T-helper 2 cell treated with Interferon-gamma antibody and Interleukin-4, amounts not matched to agents 5 μg/mL and 100 μg/mL, for 36 hours (primary cell): ENCODE results near the gene DNAI7.
A peak's percentile ranks its signal among the peaks of the same experiment; 100 is the strongest.

Experiments used
- DNase-seq: peaks from one replicate; pipeline ENCODE4 v3.0.0; 2021; ENCODE audit warnings: low spot score
- H3K27ac Mint-ChIP-seq: one replicate; pipeline ENCODE4 v1.8.0; 2021; ENCODE audit warnings: mild to moderate bottlenecking, mixed read lengths
- H3K27me3 Mint-ChIP-seq: one replicate; pipeline ENCODE4 v1.8.0; 2021; ENCODE audit warnings: low read depth, mixed read lengths
- H3K36me3 Mint-ChIP-seq: one replicate; pipeline ENCODE4 v1.8.0; 2021; ENCODE audit warnings: low read depth, mixed read lengths
- H3K4me1 Mint-ChIP-seq: one replicate; pipeline ENCODE4 v1.8.0; 2021; ENCODE audit warnings: low read depth, mixed read lengths
- H3K4me3 Mint-ChIP-seq: one replicate; pipeline ENCODE4 v1.8.0; 2022; ENCODE audit warnings: mild to moderate bottlenecking, moderate library complexity, mixed read lengths
- H3K9me3 Mint-ChIP-seq: one replicate; pipeline ENCODE4 v1.8.0; 2021; ENCODE audit warnings: mixed read lengths

Gene DNAI7

DNA sequence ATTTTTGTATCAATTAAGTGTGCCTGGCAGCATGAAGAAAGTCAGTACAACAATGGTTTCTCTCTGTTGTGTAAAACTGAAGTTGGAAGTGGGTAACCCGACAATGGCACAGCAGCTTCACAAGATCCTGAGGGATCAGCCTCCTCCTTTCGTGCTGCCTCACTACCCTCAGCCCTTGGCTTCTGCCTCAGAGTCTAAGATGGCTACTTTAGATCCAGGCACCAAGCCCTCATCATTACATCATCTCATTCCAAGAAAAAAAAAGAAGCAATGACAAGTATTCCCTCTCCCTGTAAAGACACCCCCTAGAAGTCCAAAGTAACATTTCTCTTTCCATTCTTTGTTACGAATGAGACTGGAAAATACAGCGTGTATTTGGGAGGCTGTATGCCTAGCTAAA, 92.6 kb downstream of the DNAI7 start:
- H3K36me3 Mint-ChIP-seq, result peaks cover 31% of the 10 kb centered on the region
- no peaks in the 10 kb centered on the region for H3K9me3 Mint-ChIP-seq
- no peak overlapping the region for H3K27ac Mint-ChIP-seq
- DNase-seq, result no peak
- no peaks in the 10 kb centered on the region for H3K4me1 Mint-ChIP-seq
- no peaks in the 10 kb centered on the region for H3K27me3 Mint-ChIP-seq
- H3K4me3 Mint-ChIP-seq, result no peak overlapping the region

DNA sequence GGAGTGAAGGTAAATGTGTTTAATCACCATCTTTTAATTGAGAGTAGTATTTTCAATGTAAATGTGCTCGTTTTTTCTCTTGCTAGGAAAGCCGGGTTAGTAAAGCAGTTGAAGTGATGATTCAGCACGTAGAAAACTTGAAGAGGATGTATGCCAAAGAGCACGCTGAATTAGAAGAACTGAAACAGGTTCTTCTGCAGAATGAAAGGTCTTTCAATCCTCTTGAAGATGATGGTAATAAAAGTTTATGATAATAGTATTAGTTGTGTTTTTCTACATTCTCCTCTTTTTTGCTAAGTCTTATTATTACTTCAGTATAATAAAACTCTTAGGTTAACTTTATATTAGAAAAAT, 93.9 kb downstream of the DNAI7 start:
- H3K27ac Mint-ChIP-seq, result no peak overlapping the region

DNA sequence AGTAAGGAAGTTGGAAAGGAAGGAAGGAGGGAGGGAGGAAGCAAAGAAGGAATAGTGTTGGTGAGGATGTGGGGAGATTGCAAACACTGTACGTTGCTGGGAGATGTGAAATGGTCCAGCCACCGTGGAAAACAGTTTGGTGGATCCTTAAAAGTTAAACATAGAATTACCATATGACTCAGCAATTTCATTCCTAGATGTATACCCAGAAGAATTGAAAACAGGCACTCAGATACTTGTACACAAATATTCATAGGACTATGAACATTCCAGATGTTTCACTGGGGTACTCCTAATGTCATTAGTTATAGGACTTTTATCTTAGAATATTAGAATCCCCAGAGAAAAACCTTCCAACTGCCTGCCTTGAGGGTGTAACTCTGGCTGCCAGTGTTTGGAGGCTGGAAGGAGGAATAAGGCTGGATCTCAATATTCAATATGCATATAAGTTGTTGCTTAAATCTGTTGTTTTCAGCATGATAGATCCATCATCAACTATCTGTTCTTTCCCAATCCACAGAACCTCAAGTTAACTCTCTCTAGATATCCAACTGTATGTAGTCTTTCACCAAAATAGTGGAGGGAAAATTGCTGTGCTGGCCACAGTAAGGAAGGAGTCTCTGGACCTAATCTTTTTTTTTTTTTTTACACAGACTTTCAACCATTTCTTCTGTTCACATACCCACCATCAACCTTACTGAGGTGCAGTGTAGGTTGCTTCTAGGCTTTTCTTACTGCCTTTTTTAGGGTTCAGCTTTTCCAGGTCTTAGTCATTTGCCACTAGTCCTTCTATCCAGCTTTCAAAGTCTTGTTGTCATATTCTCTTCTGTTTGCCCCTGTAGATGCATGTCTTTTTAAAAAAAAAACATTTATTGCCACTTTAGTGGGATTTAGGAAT, 94.5 kb downstream of the DNAI7 start:
- H3K4me1 Mint-ChIP-seq, result no peaks in the 10 kb centered on the region
- no peaks in the 10 kb centered on the region for H3K9me3 Mint-ChIP-seq
- no peak overlapping the region for H3K27ac Mint-ChIP-seq
- H3K27me3 Mint-ChIP-seq, result no peaks in the 10 kb centered on the region
- H3K4me3 Mint-ChIP-seq, result no peak overlapping the region
- DNase-seq, result no peak
- peaks cover 39% of the 10 kb centered on the region for H3K36me3 Mint-ChIP-seq

More for the DNA sequence above, 93.9 kb downstream of the DNAI7 start:
- Mint-ChIP-seq H3K4me3 (no peak overlapping the region), H3K9me3 (no peaks in the 10 kb centered on the region), H3K4me1 (no peaks in the 10 kb centered on the region), H3K36me3 (peaks cover 35% of the 10 kb centered on the region), H3K27me3 (no peaks in the 10 kb centered on the region)
- no peak for DNase-seq

DNA sequence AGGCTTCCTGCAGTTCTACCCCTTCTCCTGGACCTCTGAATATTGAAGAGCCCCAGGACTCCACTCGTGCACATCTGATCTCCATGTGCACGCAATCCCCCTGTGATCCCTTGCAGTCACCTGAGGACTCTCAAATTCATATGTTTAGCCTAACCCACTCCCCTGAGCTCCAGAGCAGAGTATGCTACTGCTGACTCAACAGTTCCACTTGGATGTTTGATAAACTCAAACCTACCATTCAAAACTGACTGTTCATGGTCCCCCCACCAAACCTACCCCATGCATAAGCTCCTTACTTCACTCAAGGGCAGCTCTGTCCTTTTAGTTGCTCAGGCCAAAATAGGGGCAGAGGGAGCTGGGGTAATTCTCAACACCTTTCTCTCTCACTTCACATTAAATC, 96.0 kb downstream of the DNAI7 start:
- Mint-ChIP-seq H3K9me3 (peaks cover 10% of the 10 kb centered on the region), H3K4me3 (no peak overlapping the region), H3K27ac (no peak overlapping the region), H3K4me1 (no peaks in the 10 kb centered on the region), H3K36me3 (peaks cover 46% of the 10 kb centered on the region), H3K27me3 (no peaks in the 10 kb centered on the region)
- no peak for DNase-seq

DNA sequence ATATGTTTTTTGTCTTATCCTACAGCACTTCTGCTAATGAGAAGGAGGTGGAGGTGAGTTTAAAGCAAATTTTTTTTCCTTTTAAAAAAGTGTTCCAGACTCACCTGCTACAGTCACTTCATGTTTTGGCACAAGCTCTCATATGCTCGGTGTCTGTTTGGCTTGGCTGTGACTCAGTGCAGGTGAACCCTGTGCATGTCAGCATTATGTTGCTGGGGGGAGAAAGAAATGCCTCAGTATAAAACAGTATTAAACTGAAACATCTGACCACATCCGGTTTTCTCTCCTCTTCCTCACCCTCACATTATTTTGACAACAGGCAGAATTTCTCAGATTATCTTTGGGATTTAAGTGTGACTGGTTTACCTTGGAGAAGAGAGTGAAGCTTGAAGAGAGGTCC, 105.2 kb downstream of the DNAI7 start:
- Mint-ChIP-seq H3K9me3 (peaks cover 13% of the 10 kb centered on the region), H3K27me3 (no peaks in the 10 kb centered on the region), H3K4me1 (peaks cover 8% of the 10 kb centered on the region), H3K27ac (peak overlapping the region; percentile 31), H3K36me3 (peaks cover 73% of the 10 kb centered on the region), H3K4me3 (no peak overlapping the region)
- no peak for DNase-seq

DNA sequence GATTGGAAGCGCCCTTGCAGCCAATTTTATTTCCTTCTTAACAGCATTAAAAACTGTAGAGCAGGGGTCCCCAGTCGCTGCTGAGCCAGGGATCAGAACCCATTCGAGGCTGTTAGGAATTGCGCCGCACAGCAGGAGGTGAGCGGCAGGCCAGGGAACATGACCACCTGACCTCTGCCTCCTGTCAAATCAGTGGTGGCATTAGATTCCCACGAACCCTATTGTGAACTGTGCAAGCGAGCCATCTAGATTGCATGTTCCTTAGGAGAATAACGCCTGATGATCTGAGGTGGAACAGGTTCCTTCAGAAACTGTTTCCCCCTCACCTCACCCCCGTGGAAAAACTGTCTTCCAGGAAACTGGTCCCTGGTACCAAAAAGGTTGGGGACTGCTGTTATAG, 107.4 kb downstream of the DNAI7 start:
- Mint-ChIP-seq H3K4me1 (peaks cover 8% of the 10 kb centered on the region), H3K9me3 (no peaks in the 10 kb centered on the region), H3K27ac (no peak overlapping the region), H3K27me3 (no peaks in the 10 kb centered on the region), H3K36me3 (peaks cover 65% of the 10 kb centered on the region), H3K4me3 (no peak overlapping the region)
- DNase-seq, result no peak

DNA sequence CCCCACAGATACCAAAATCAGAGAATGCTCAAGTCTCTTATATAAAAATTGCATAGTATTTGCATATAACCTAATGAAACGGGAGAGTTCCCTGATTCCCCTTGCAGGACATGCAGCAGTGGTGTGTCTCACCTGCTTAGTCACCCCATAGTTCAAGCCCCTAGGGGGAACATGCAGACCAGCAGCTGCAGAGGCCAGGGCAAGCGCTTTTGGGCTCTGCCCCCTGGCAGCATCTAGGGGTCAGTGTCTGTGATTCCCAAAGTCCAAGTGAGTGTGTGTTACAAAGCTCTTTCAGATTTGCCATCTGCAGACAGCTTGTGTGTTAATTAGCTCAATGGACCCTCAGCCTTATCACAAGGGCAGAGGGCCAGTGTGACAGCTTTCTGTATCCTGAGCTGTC, 110.1 kb downstream of the DNAI7 start:
- Mint-ChIP-seq H3K27ac (no peak overlapping the region), H3K36me3 (peaks cover 59% of the 10 kb centered on the region), H3K4me1 (peaks cover 6% of the 10 kb centered on the region), H3K4me3 (no peak overlapping the region), H3K27me3 (no peaks in the 10 kb centered on the region), H3K9me3 (no peaks in the 10 kb centered on the region)
- no peak for DNase-seq

DNA sequence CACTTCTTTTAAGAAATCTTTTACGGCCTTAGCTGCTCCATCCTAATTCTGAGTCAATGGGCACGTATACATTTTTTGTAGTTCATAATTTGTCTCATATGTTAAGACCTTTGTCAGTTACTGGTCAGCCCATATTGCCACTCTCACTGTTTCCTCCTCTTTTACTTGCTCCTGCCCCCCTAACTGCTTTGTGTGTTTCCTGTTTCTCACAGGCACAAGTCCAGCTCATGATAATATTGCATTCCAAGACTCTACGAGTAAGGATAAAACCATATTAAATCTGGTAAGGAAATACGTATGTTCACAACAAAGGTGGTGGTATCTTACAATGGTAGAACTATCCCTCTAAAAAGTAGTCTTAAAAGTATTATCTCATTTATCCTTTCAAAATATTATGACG, 111.7 kb downstream of the DNAI7 start:
- Mint-ChIP-seq H3K4me3 (no peak overlapping the region), H3K9me3 (no peaks in the 10 kb centered on the region), H3K4me1 (peaks cover 4% of the 10 kb centered on the region), H3K36me3 (peaks cover 59% of the 10 kb centered on the region), H3K27ac (no peak overlapping the region), H3K27me3 (no peaks in the 10 kb centered on the region)
- DNase-seq, result no peak

DNA sequence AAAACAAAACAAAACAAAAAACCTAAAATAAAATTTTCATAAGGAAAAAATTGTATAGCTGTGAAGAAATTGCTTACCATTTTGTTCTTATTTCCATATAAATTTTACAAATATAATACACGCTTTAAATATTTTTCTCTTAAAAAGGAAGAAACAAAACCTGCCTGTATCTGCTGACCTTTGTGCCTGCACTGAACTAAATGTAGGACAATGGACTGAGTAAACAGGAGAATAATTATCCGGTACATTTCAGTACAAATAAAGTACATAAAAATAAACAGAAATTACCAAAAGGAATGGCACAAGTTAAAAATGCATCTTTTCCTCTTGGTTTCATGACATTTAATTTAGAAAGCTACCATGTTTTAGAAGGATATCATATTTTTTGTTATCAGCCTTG, 112.3 kb downstream of the DNAI7 start:
- no peak overlapping the region for H3K4me3 Mint-ChIP-seq
- DNase-seq, result no peak
- H3K27ac Mint-ChIP-seq, result no peak overlapping the region
- H3K4me1 Mint-ChIP-seq, result peaks cover under 1% of the 10 kb centered on the region
- H3K36me3 Mint-ChIP-seq, result peaks cover 53% of the 10 kb centered on the region
- H3K27me3 Mint-ChIP-seq, result no peaks in the 10 kb centered on the region
- H3K9me3 Mint-ChIP-seq, result no peaks in the 10 kb centered on the region

DNA sequence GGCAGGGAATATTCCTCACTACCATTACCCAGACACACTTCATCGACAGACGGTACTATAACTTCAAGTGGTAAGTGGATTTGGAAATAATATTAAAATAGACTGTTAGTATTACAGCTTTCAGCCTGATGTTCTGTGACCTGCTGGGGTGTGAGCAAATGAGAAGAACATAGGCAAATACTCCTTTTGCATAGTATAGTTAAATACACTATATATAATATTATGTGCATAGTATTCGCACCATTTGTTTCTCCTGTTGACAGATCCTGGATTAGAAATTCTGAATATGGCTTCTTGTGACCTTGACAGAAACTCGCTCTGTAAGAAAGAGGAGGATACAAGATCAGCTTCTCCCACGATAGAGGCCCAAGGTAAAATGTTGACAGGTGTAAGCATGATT, 115.6 kb downstream of the DNAI7 start:
- H3K27me3 Mint-ChIP-seq, result no peaks in the 10 kb centered on the region
- DNase-seq, result no peak
- peaks cover 30% of the 10 kb centered on the region for H3K36me3 Mint-ChIP-seq
- H3K27ac Mint-ChIP-seq, result no peak overlapping the region
- no peaks in the 10 kb centered on the region for H3K4me1 Mint-ChIP-seq
- H3K4me3 Mint-ChIP-seq, result no peak overlapping the region
- H3K9me3 Mint-ChIP-seq, result no peaks in the 10 kb centered on the region

DNA sequence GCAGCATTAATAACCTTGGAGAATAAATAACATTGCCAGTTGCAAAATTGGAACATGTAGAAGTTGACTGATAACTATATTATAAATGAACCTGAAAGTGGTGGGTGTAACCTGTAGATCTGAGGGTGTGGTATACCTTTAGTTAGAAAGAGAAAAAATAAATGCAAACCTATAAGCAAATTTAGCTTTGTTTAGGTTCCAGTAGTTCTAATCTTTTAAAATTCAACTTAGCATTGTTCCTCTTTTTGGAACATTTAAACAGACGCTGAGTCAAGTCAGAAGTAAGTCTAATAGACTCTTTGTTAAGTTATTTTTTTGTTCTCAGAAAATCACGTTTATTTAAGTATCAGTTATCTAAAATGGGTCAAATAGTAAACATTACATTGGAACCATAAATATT, 120.0 kb downstream of the DNAI7 start:
- H3K27ac Mint-ChIP-seq, result no peak overlapping the region
- no peak for DNase-seq
- no peak overlapping the region for H3K4me3 Mint-ChIP-seq
- H3K36me3 Mint-ChIP-seq, result peaks cover 35% of the 10 kb centered on the region
- no peaks in the 10 kb centered on the region for H3K9me3 Mint-ChIP-seq
- no peaks in the 10 kb centered on the region for H3K27me3 Mint-ChIP-seq
- H3K4me1 Mint-ChIP-seq, result peaks cover 9% of the 10 kb centered on the region

DNA sequence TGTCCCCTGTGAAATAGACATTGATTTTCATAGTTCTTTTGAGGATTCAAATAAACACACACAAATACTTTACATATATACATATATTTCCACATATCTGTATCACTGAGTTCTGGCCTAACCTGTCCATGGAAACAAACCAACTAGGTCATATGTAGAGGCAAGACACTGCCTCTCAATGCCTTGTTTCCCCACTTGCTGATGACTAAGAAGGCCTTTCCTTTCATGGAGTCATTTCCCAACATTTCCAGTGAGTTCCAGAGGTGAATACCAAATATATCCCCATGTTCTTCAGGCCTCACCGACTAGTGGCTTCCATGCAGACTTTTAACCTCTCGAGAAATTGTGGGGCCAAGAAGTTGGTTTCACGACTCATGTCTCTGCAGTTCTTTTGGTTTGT, 120.8 kb downstream of the DNAI7 start:
- Mint-ChIP-seq H3K9me3 (no peaks in the 10 kb centered on the region), H3K4me1 (peaks cover 12% of the 10 kb centered on the region), H3K4me3 (no peak overlapping the region), H3K27me3 (no peaks in the 10 kb centered on the region), H3K27ac (no peak overlapping the region), H3K36me3 (peaks cover 40% of the 10 kb centered on the region)
- no peak for DNase-seq

DNA sequence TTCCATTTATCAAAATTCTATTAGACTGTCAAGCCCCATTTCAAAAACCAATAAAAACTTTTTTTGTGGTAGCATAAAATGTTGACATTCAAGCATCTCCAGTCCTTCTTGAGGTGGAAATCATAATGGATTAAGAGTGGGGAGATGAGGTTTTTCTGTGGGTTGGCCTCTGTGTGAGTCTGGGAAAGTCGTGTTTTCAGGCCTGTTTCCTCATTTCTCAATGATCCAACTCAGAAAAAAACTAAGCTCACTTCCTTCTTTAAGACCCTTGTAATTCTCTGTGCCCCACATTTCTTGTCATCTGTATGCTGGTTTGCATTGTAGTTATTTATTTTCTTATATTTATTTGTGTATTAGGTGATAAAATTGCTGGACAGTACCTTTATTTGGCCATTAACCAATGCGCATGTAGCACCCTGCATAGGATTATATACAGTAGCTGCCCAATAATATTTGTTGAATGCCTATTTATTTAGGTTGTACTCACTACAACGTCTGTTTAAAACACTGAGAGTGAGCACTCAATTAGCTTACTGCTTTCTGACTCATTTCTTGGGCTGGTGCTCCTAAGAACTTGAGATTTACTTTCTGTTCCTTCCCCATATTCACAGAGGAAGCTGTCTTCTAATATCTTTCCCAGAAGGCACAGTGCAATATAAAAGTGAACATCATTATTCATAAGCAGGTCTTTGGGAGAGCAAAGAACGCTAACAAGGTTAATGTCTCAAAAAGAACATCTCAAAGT, 121.9 kb downstream of the DNAI7 start:
- H3K27me3 Mint-ChIP-seq, result no peaks in the 10 kb centered on the region
- H3K36me3 Mint-ChIP-seq, result peaks cover 48% of the 10 kb centered on the region
- no peak overlapping the region for H3K27ac Mint-ChIP-seq
- H3K4me1 Mint-ChIP-seq, result peaks cover 16% of the 10 kb centered on the region
- no peak overlapping the region for H3K4me3 Mint-ChIP-seq
- H3K9me3 Mint-ChIP-seq, result no peaks in the 10 kb centered on the region
- no peak for DNase-seq

DNA sequence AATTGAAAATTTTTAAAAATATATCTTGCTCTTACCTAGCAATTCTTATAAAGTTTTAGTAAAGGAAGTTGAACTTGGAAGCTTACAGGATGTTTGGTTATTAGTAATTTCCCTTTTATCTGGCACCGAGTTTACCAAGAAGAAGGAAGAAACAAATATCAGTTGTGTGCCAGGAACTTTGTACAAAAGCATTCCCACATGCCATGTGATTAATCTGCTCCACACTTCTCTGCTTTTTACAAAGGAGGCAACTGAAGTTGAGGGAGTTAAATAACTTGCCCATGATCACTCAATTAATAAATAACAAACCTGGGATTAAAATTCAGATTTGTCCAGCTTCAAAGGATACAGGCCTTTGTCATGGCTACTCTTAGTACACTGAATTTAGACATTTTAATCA, 123.6 kb downstream of the DNAI7 start:
- H3K27ac Mint-ChIP-seq, result no peak overlapping the region
- peaks cover 60% of the 10 kb centered on the region for H3K36me3 Mint-ChIP-seq
- no peak for DNase-seq
- H3K9me3 Mint-ChIP-seq, result no peaks in the 10 kb centered on the region
- no peak overlapping the region for H3K4me3 Mint-ChIP-seq
- no peaks in the 10 kb centered on the region for H3K27me3 Mint-ChIP-seq
- peaks cover 18% of the 10 kb centered on the region for H3K4me1 Mint-ChIP-seq
